ENCODE data around the gene TRAPPC2.

The TRAPPC2 gene

DNA sequence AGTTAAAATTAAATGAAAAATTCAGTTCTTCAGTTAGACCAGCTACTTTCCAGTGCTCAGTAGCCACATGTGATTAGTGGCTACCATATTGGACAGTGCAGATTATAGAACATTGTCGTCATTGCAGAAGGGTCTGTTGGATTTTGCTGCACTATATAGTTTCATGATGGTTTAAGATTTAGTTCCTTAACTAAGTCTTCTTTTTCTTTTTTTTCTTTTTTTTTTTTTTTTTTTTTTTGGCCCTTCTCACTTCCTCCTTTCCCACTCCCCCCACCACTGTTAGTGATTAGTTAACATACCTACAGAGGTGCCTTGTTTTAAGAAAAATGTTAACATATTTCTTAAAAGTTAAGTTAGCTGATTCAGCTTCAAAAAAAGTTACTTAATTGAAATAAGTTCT lies 36.4 kb downstream of the TRAPPC2 start:
- no peak for DNase-seq (ENCODE audit: low read depth, low spot score)
- POLR2A ChIA-PET = no interaction called here
- CTCF ChIA-PET = no interaction called here
- no peak for TF ChIP-seq CTCF (IDR thresholded peaks at IDR 0.05; ENCODE audit: insufficient read depth, low read length, missing control alignments)
- no peak overlapping the region for H3K4me3 ChIP-seq (ENCODE audit: low read depth, low read length)

DNA sequence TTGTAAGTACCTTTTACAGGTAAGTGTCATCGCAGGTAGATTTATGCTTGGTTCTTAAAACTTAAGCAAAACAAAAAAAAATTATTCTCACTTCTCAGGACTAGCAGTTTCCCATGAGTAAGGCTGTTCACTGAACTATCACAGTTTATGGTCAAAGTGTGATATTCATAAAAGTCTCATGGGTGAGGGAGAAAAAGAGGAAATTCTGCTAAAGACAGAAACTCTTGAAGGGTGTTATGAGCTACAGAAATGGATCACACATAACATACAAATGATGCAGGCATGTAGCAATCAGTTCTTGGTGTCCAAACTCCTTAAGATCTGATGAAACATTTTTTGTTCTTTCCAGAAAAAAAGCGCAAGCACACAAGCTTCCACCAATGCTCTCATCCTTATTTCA lies 37.0 kb downstream of the TRAPPC2 start:
- ChIA-PET POLR2A (no interaction called here), CTCF (no interaction called here)
- no peak for DNase-seq (ENCODE audit: low read depth, low spot score)
- no peak for TF ChIP-seq CTCF (IDR thresholded peaks at IDR 0.05; ENCODE audit: insufficient read depth, low read length, missing control alignments)
- H3K4me3 ChIP-seq (ENCODE audit: low read depth, low read length) = no peak overlapping the region

- POLR2A ChIA-PET = no interaction called here
- no peak for TF ChIP-seq CTCF (IDR thresholded peaks at IDR 0.05; ENCODE audit: insufficient read depth, low read length, missing control alignments)
- H3K4me3 ChIP-seq (ENCODE audit: low read depth, low read length) = no peak overlapping the region
- no peak for DNase-seq (ENCODE audit: low read depth, low spot score)
- CTCF ChIA-PET = no interaction called here
These were observed 38.8 kb downstream of the TRAPPC2 start for GRCh38 chrX:13695601-13696115.

DNA sequence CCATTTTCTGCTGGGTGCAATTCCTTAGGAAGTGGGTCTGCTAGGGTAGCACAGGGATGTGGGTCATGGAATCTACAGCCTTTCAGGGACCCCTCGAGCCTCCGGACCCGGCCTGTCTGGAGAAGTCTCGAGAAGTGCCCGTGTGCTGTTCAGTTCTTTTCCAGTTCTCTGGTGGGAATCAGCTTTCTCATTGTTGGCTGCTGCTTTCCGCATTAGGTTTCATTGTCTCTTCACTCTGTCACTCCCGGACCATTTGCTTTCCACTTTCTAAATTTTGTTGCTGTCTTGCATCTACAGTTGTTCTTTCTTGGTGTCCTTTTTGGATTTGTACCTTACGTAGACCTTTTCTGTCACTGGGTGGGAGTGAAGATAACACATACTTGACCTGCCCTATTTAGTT lies 39.4 kb downstream of the TRAPPC2 start:
- no peak overlapping the region for H3K4me3 ChIP-seq (ENCODE audit: low read depth, low read length)
- DNase-seq (ENCODE audit: low read depth, low spot score) = no peak
- CTCF ChIA-PET = interaction anchor here (0.9 to 1.0 kb wide), 2 partner anchors 10 to 55 kb away, joined by 3 read pairs; no protein-coding TSS in a partner anchor
- POLR2A ChIA-PET = no interaction called here
- no peak for TF ChIP-seq CTCF (IDR thresholded peaks at IDR 0.05; ENCODE audit: insufficient read depth, low read length, missing control alignments)

DNA sequence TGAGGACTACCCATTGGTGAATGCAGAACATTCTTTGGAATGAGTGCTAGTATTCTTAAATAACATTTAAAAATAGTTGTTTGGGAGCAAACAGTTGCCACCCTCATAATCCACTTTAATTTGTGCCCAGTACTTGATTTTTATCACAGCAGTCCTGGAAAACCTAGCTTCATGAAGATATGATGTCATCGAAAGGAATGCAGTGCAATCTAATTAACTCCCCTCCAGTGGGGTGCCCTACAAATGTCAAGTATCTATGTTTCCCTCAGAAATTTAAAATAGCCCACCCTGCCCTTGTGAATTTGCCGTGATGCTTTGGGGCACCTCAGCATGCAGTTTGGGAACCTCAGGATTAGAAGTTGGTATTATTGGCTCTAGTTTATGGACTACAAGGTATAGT lies 40.1 kb downstream of the TRAPPC2 start:
- ChIA-PET CTCF (interaction anchor here (0.9 to 1.0 kb wide), 2 partner anchors 11 to 55 kb away, joined by 3 read pairs; no protein-coding TSS in a partner anchor), POLR2A (no interaction called here)
- no peak for TF ChIP-seq CTCF (IDR thresholded peaks at IDR 0.05; ENCODE audit: insufficient read depth, low read length, missing control alignments)
- H3K4me3 ChIP-seq (ENCODE audit: low read depth, low read length) = no peak overlapping the region
- no peak for DNase-seq (ENCODE audit: low read depth, low spot score)

GRCh38 chrX:13693341-13693961 lies 41.0 kb downstream of the TRAPPC2 start:
- ChIA-PET POLR2A (no interaction called here), CTCF (interaction anchor here (1.2 to 1.7 kb wide), 2 partner anchors 186 to 747 kb away, joined by 3 to 5 read pairs; no protein-coding TSS in a partner anchor)
- no peak for TF ChIP-seq CTCF (IDR thresholded peaks at IDR 0.05; ENCODE audit: insufficient read depth, low read length, missing control alignments)
- no peak overlapping the region for H3K4me3 ChIP-seq (ENCODE audit: low read depth, low read length)
- no peak for DNase-seq (ENCODE audit: low read depth, low spot score)

Data from AG04449 (cell line).